Measurements from ENCODE around the gene RBFOX2.

DNA sequence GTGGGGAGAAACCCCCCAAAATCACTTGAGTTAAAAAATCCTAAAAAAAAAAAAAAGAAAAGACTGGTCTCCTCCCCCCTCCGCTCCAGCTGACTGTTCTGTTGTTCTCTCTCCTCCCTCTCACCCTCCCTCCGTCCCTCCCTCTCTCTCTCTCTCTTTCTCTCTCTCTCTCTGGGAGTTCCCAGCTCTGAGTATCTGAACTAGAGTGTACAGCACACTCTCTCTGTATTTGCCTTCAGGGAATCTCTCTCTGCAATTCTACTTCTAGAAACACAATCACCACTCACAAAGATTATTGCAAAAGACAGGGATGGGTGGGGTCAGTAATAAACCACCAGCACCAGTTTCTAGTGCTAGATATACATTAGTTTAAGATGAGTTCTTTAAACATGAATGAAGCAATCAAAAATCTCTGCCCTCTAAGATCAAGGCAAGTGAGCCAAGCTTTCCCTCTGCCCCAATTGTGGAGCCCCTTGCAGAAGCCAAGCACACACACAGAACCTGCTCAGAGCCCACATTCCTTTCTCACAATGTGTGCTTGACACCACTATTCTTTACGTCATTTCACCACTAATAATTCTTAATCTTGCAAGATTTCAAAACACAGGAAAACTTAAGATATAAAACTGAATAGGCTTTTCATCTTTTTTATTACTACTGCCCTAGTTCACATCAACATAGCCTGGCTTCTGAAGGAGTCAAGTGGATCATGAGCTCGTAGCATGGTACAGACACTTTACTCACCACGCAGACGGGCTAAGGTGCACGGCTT, 133.5 kb downstream of the RBFOX2 start:
- TF ChIP-seq, protein P1, sequence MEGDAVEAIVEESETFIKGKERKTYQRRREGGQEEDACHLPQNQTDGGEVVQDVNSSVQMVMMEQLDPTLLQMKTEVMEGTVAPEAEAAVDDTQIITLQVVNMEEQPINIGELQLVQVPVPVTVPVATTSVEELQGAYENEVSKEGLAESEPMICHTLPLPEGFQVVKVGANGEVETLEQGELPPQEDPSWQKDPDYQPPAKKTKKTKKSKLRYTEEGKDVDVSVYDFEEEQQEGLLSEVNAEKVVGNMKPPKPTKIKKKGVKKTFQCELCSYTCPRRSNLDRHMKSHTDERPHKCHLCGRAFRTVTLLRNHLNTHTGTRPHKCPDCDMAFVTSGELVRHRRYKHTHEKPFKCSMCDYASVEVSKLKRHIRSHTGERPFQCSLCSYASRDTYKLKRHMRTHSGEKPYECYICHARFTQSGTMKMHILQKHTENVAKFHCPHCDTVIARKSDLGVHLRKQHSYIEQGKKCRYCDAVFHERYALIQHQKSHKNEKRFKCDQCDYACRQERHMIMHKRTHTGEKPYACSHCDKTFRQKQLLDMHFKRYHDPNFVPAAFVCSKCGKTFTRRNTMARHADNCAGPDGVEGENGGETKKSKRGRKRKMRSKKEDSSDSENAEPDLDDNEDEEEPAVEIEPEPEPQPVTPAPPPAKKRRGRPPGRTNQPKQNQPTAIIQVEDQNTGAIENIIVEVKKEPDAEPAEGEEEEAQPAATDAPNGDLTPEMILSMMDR (IDR thresholded peaks at IDR 0.05; ENCODE audit: low read depth, low read length): no peak
- TF ChIP-seq, protein P2, sequence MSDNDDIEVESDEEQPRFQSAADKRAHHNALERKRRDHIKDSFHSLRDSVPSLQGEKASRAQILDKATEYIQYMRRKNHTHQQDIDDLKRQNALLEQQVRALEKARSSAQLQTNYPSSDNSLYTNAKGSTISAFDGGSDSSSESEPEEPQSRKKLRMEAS (IDR thresholded peaks at IDR 0.05; ENCODE audit: low read depth, low read length): no peak
- no peak for TF ChIP-seq POLR2A (IDR thresholded peaks at IDR 0.05; ENCODE audit: extremely low read depth, insufficient read length)
